T-helper 1 cell treated with Interleukin-12 subunit alpha and Interleukin-12 subunit beta and Interleukin-4 antibody, amounts not matched to agents 30 ng/mL and 1 ng/mL, for 36 hours (primary cell): ENCODE measurements around the gene DNAJC30. TPM values are rescaled to one million over a fixed set of nuclear protein-coding genes. Genes with fewer than 3 reads are reported as not detected.
"Not testable (repeated sequence)": the region's sequence is repeated elsewhere in the genome, so short reads cannot be mapped to it uniquely, and the experiment has no call there.

ENCODE experiments used
- intact Hi-C: fragments of 100-400 bp; cut with micrococcal nuclease; formaldehyde crosslinking; loops from one replicate; pipeline ENCODE4 v1.15.1; 2024
- total RNA-seq: library from RNA; stranded (reverse); gene quantifications from 2 replicates; pipeline ENCODE4 v1.2.3, GENCODE V29; 2022

The DNAJC30 gene
- total RNA-seq, 1 donor from 2014 or later = 9.3 TPM

- intact Hi-C loops = loop anchor here (1.0 kb wide), 9 partner anchors 17 to 162 kb away; partner anchors contain the start of genes ABHD11, BAZ1B, BCL7B and METTL27
Observed at GRCh38 chr7:73683788-73684693, 788 bp upstream of the DNAJC30 start.

- intact Hi-C loops = loop anchor here (1.0 kb wide), 9 partner anchors 15 to 160 kb away; partner anchors contain the start of genes ABHD11, BAZ1B, BCL7B and METTL27
Observed at GRCh38 chr7:73682745-73683055, 553 bp downstream of the DNAJC30 start.

- intact Hi-C loops = no loop called here
Observed at GRCh38 chr7:73681031-73681430, 2.2 kb downstream of the DNAJC30 start.

- intact Hi-C loops = no loop called here
Observed at GRCh38 chr7:73680501-73680900, 2.8 kb downstream of the DNAJC30 start.

GRCh38 chr7:73679709-73680108 is 3.5 kb downstream of the DNAJC30 start:
- intact Hi-C loops = no loop called here

GRCh38 chr7:73678862-73679261 is 4.4 kb downstream of the DNAJC30 start:
- intact Hi-C loops = no loop called here

- intact Hi-C loops = not testable (repeated sequence)
Observed at GRCh38 chr7:73676062-73676461, 7.2 kb downstream of the DNAJC30 start.

- intact Hi-C loops = no loop called here
Observed at GRCh38 chr7:73674468-73675124, 8.7 kb downstream of the DNAJC30 start.

GRCh38 chr7:73671857-73672445 is 11.3 kb downstream of the DNAJC30 start:
- intact Hi-C loops = no loop called here

GRCh38 chr7:73671322-73671661 is 12.0 kb downstream of the DNAJC30 start:
- intact Hi-C loops = no loop called here

GRCh38 chr7:73669858-73670385 is 13.3 kb downstream of the DNAJC30 start:
- intact Hi-C loops = loop anchor here (5.0 kb wide), 2 partner anchors 148 to 417 kb away; partner anchors contain the start of gene BAZ1B

- intact Hi-C loops = loop anchor here (5.0 kb wide), 2 partner anchors 147 to 418 kb away; partner anchors contain the start of gene BAZ1B
Observed at GRCh38 chr7:73669288-73669701, 14.0 kb downstream of the DNAJC30 start.

- intact Hi-C loops = loop anchor here (5.0 kb wide), 2 partner anchors 147 to 418 kb away; partner anchors contain the start of gene BAZ1B
Observed at GRCh38 chr7:73668886-73669230, 14.4 kb downstream of the DNAJC30 start.

GRCh38 chr7:73668103-73668885 is 15.0 kb downstream of the DNAJC30 start:
- intact Hi-C loops = loop anchor here (5.0 kb wide), 2 partner anchors 146 to 419 kb away; partner anchors contain the start of gene BAZ1B

- intact Hi-C loops = loop anchor here (1.0 to 5.0 kb wide), 12 partner anchors 16 to 420 kb away; partner anchors contain the start of genes ABHD11, BAZ1B, BCL7B and BUD23
Observed at GRCh38 chr7:73667344-73668102, 15.7 kb downstream of the DNAJC30 start, which contains the start of gene VPS37D. Gene VPS37D (plus strand): TSS chr7:73667831. CDS start chr7:73667959, 128 bp downstream.

- intact Hi-C loops = no loop called here
Observed at GRCh38 chr7:73663033-73663432, 20.2 kb downstream of the DNAJC30 start.

- intact Hi-C loops = not testable (repeated sequence)
Observed at GRCh38 chr7:73660594-73660993, 22.7 kb downstream of the DNAJC30 start.

GRCh38 chr7:73659983-73660382 is 23.3 kb downstream of the DNAJC30 start:
- intact Hi-C loops = no loop called here

GRCh38 chr7:73655309-73655708 is 27.9 kb downstream of the DNAJC30 start:
- intact Hi-C loops = not testable (repeated sequence)

- intact Hi-C loops = no loop called here
Observed at GRCh38 chr7:73652541-73652949, 30.7 kb downstream of the DNAJC30 start.
